Cardiac fibroblast (primary cell): ENCODE data around the gene ATRX.
A peak's percentile ranks its signal among the peaks of the same experiment; 100 is the strongest.

Source experiments
- DNase-seq, 2 donors: peaks; one replicate each; pipeline versions ENCODE4 v3.0.0 to v3.0.0-alpha.2; 2010; ENCODE audit warnings: low read depth in 2 of 2
- H3K4me3 ChIP-seq, 2 donors: replicated peaks in 1 of 2; 1 replicate in 1 of 2; 2 replicates in 1 of 2; pipeline ENCODE4 v1.5.1; 2011; ENCODE audit warnings: low read depth in 2 of 2, low read length in 2 of 2, mild to moderate bottlenecking in 2 of 2, moderate library complexity in 1 of 2
- CTCF ChIP-seq: IDR thresholded peaks from one replicate; pipeline ENCODE4 v1.5.1; 2011; ENCODE audit warnings: low read depth, mild to moderate bottlenecking, low read length, inconsistent platforms

Gene ATRX

GRCh38 chrX:77597511-77597910 lies 188.5 kb downstream of the ATRX start:
- H3K4me3 ChIP-seq = no peak overlapping the region
- no peak for TF ChIP-seq CTCF
- DNase-seq = peak in 1 of 2 donors; percentile 6

GRCh38 chrX:77597090-77597489 lies 188.9 kb downstream of the ATRX start:
- peak; percentile 46 to 64 for DNase-seq
- no peak overlapping the region for H3K4me3 ChIP-seq
- peak; percentile 43 for TF ChIP-seq CTCF

- peak in 1 of 2 donors; percentile 14 for DNase-seq
- no peak overlapping the region for H3K4me3 ChIP-seq
- TF ChIP-seq CTCF = no peak
These were observed 190.2 kb downstream of the ATRX start for GRCh38 chrX:77595848-77596247.

GRCh38 chrX:77572322-77572721 lies 213.7 kb downstream of the ATRX start:
- H3K4me3 ChIP-seq = no peak overlapping the region
- DNase-seq = peak in 1 of 2 donors; percentile 43
- TF ChIP-seq CTCF = no peak

- no peak for DNase-seq
- H3K4me3 ChIP-seq = no peak overlapping the region
- TF ChIP-seq CTCF = no peak
These were observed 220.7 kb downstream of the ATRX start for GRCh38 chrX:77565278-77565677.

- no peak for TF ChIP-seq CTCF
- peak in 1 of 2 donors; percentile 25 for DNase-seq
These were observed 221.2 kb downstream of the ATRX start for GRCh38 chrX:77564823-77565222.

GRCh38 chrX:77561372-77561771 lies 224.6 kb downstream of the ATRX start:
- H3K4me3 ChIP-seq = no peak overlapping the region
- no peak for DNase-seq
- TF ChIP-seq CTCF = no peak

More at GRCh38 chrX:77564823-77565222, 221.2 kb downstream of the ATRX start:
- no peak overlapping the region for H3K4me3 ChIP-seq
